ENCODE data around the gene MOCOS.

- TF ChIP-seq POLR2A (IDR thresholded peaks at IDR 0.05) (no peak), CTCF (IDR thresholded peaks at IDR 0.05 in 4 of 5, conservative IDR thresholded peaks at IDR 0.05 in 1 of 5) (no peak)
Observed at GRCh38 chr18:36186461-36187192, 670 bp upstream of the MOCOS start.
